Subcutaneous adipose tissue (tissue), 4 donors: Measurements from ENCODE around the gene TNFAIP2. TPM values are rescaled to one million over a fixed set of nuclear protein-coding genes. Genes with fewer than 3 reads are reported as not detected.

Experiments
- total RNA-seq, 4 donors: library from RNA; depleted of rRNA; stranded (reverse); fragments of >200 nt; gene quantifications; one replicate each; pipeline ENCODE4 v1.1.0, GENCODE V29; 2016
- TF ChIP-seq, protein P1 (sequence below): fragments of 450-650 bp; IDR thresholded peaks from one replicate; pipeline ENCODE4 v1.5.1; 2016; ENCODE audit warnings: low read depth, mild to moderate bottlenecking, control low read depth, antibody characterized with exemption, moderate library complexity

TNFAIP2 gene
- total RNA-seq, 4 donors from 2014 or later: 54.7 to 145 (median 65.4) TPM

DNA sequence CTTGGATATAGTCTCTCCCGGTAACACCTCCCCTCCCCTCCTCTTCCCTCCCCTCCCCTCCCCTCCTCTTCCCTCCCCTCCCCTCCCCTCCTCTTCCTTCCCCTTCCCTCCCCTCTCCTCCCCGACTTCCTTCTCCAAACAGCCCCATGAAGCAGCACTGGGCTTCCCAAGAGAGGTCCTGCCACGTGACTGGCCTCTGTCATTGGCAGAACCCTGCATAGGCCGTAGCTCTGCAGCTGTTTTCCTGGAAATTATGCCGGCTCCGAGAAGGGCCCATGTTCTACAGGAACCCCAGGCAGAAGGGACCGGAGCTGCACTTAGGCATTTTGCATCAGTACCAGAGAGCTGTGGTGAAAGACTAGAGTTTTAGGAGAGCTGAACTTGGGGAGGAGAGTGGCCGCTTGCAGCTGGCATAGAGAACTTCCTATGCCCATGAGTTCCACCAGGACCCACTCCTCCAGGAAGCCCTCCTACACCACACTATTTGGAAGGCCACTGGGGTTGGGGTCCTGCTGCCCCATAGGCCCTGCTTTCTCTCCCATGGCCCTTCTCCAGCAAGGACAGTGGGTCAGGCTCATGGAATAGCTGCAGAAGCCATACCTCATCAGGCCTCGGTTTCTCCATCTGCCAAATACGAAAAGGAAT lies 5.1 kb upstream of the TNFAIP2 start:
- TF ChIP-seq, protein P1, sequence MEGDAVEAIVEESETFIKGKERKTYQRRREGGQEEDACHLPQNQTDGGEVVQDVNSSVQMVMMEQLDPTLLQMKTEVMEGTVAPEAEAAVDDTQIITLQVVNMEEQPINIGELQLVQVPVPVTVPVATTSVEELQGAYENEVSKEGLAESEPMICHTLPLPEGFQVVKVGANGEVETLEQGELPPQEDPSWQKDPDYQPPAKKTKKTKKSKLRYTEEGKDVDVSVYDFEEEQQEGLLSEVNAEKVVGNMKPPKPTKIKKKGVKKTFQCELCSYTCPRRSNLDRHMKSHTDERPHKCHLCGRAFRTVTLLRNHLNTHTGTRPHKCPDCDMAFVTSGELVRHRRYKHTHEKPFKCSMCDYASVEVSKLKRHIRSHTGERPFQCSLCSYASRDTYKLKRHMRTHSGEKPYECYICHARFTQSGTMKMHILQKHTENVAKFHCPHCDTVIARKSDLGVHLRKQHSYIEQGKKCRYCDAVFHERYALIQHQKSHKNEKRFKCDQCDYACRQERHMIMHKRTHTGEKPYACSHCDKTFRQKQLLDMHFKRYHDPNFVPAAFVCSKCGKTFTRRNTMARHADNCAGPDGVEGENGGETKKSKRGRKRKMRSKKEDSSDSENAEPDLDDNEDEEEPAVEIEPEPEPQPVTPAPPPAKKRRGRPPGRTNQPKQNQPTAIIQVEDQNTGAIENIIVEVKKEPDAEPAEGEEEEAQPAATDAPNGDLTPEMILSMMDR: no peak

DNA sequence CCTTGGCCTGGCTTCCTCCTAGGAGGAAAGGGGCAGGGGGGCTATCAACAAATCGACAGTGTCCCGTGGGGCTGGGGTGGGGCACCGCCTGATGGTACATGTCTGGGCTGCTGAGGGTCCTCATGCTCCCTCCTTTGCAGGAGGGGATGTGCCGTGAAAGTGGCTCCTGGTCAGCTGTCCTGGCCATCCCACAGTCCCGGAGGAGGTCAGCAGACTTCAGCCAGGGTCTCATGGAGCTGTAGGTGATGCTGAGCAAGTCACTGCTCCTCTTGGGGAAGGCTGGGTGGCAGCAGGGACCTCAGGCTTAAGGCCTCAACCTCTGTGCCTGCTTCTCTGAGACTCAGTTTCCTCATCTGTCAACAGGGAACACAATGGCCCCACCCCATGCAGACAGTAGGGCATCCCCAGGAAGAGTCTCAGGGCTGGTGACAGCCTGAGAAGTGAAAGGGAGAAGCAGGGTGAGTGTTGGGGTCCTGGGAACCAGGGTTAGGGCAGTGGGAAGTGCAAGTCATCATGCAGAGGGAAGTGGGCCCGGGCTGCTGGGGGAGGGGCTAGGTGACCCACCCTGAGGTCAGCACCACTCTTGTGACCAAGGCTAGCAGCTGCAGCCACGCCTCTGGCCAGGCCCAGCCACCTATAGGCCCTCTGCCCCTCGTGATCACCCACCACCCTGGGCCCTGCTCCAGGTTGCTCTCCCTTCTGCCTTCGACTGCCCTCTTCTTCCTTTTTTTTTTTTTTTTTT lies 4.4 kb upstream of the TNFAIP2 start:
- TF ChIP-seq, protein P1: no peak

DNA sequence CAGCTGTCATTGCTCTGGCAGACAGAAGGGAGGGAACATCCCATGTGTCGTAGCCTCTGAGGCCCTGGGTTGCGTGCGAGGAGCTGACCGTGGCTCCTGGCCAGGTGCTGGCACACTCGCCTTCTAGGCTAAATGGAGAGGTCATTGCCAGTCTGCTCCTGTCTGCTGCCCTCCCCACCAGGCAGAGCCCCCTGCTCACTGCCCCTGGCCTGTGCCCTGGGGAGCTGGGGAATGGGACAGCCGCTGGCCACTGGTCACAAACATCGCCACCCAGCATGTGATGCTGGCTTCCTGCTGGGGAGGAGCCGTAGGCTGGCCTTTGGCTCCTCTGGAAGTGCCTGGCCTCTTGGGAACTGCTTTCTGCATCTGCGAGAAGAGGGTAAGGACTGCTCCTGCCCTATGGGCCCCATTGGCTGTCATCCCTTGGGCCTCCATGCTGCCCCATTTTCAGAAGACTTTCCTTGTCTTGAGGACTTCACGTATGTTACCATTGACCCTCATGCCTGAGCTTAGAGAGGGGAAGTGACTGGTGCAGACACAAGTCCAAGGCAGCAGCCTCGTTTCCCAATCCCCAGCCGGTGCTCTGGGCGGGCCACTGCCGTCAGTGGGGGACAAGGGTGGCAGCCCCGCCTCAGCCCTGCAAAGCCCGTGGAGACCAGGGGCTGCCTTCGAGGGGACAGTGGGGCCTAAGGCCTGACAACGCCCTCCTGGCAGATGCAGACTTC lies 2.0 kb upstream of the TNFAIP2 start:
- TF ChIP-seq, protein P1: no peak

DNA sequence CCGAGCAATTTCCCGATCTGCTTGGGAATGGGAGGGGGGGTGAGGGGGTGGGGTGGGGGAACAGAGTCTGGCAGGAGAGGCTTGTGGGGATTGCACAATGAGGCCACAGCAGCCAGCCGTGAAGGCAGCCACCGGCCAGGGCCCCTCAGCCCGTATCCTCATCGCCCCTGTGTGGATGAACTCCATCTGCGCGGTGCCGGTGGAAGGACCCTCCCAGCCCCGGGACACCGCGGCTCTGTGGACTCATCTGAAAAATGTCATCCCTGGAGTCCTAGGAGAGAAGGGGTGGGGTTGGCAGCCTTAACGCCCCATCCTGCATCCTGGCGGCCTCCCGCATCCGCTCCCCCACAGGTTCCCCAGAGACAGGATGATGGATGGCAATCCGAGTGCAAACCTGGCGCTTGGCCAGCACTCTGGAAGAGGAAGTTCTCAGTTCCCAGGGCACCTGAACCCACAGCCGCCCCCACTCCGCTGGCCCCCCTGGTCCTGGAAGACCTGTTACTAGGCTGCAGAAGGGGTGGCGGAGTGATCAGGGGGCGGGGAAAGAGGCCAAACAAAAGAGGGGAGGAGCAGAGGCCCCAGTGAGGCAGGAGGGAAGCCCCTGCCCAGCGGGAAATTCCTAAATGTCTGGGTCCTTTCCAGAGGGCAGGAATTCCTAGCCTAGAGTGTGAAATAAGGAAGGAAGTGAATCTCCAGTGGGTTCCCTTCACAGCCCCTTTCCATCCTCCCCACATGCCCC lies 1.2 kb upstream of the TNFAIP2 start:
- TF ChIP-seq, protein P1: no peak

DNA sequence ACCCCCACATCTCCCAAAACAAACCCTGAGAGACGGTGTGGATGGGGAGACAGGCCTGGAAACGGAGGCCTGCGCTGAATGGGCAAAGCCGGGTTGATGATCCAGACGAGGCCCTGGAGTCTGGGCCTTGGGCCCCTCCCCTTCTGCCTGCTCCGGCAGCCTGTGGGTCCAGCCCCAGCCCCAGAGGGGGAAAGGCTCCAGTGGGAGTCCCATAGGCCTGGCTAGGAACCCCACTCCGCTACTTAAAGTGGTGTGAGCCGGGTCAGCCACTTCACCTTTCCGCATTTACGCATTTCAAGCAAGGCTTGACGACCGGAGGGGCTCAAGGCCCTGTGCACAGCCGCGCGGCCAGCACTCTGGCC lies 695 bp upstream of the TNFAIP2 start:
- TF ChIP-seq, protein P1: no peak

DNA sequence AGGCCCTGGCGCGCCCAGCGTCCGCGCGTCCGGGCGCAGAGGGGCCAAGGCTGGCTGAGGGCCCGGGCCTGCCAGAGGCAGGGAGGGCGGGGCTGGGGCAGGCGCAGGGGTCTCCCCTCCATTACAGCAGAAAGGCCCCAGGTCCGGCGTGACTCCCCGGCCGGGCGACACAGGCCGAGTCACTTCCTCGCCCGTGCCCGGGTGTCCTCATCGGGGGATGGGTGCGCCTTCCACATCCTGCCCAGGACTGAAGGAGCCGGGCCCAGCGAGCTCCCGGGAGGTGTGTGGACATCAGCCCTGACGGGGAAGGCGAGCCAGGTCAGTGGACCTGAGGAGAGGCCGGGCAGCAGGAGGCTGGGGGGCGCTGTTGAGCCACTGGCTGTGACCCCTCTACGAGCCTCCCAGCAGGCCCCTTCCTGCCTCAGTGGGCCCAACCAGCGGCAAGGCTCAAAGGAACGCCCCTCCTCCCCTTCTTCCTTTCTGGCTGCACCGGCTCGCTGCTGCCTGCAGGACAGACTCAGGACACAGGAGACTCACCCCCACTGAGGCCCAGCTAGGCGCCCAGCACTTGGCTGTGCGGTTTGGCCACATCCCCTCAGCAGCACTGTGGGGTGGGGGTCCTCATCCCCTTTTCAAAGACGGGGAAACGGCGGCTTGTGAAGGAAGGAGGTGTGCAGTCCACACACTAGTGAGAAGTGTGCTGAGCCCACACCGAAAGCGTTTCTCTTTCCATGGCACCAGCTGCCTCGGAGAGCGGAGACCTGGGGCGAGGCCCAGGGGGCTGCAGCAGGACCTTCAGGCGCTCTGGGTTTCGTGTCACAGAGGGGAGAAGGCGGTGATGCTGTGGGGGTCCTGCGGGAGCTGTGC lies 606 bp downstream of the TNFAIP2 start:
- TF ChIP-seq, protein P1: no peak
